ENCODE measurements around the gene RFK.

The RFK gene

DNA sequence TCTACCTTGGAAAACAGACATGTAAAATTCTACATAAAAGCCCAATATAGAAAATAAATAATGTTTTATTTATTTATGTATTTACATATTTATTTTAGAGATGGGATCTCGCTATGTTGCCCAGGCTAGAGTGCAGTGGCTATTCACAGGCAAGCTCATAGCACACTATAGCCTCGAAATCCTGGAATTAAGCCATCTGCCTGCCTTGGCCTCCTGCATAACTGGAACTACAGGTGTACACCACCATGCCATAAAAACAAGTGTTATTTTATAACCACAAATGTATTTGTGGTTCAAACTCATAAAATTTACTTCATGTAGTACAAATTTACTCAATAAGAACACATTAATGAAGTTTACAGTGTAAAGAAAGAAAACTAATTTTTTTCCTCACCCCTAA is 7.0 kb upstream of the RFK start:
- in situ Hi-C loops (cut with MboI; ENCODE audit: low sequenced_read_pairs, unreplicated experiment) = no loop called here

DNA sequence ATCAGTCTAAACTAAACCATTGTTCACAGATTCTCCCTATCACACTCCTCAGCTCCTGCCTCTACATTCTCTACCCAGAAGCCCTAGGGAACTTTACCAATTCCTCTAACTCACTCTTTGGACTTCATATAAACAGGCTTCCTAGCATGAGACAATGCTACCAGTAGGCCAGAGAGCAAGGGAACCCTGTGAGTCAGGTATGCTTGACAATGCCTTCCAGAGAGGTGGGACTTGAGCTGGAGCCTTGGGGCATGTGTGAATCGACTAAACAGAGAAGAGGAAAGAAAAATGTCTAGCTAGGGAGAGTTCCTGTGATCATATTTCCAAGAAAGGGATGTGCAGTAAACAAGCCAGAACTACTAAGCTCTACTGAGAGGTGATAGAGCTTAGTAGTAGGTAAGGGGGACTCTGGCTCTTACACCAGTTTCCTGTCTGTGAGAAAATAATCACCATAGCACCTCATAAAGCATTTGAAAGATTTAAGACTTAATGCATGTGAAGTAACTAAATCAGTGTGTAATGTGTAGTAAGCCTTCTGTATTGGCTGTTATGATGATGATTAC is 6.4 kb upstream of the RFK start:
- in situ Hi-C loops (cut with MboI; ENCODE audit: low sequenced_read_pairs, unreplicated experiment) = no loop called here
- TF ChIP-seq, protein P1, sequence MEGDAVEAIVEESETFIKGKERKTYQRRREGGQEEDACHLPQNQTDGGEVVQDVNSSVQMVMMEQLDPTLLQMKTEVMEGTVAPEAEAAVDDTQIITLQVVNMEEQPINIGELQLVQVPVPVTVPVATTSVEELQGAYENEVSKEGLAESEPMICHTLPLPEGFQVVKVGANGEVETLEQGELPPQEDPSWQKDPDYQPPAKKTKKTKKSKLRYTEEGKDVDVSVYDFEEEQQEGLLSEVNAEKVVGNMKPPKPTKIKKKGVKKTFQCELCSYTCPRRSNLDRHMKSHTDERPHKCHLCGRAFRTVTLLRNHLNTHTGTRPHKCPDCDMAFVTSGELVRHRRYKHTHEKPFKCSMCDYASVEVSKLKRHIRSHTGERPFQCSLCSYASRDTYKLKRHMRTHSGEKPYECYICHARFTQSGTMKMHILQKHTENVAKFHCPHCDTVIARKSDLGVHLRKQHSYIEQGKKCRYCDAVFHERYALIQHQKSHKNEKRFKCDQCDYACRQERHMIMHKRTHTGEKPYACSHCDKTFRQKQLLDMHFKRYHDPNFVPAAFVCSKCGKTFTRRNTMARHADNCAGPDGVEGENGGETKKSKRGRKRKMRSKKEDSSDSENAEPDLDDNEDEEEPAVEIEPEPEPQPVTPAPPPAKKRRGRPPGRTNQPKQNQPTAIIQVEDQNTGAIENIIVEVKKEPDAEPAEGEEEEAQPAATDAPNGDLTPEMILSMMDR (IDR thresholded peaks at IDR 0.05; ENCODE audit: borderline replicate concordance, control extremely low read depth, extremely low read depth, insufficient read depth, missing control alignments) = no peak
- DNase-seq (ENCODE audit: low spot score) = no peak

More for the DNA sequence above, 7.0 kb upstream of the RFK start:
- DNase-seq (ENCODE audit: low spot score) = no peak
- TF ChIP-seq, protein P1 (IDR thresholded peaks at IDR 0.05; ENCODE audit: borderline replicate concordance, control extremely low read depth, extremely low read depth, insufficient read depth, missing control alignments) = no peak

DNA sequence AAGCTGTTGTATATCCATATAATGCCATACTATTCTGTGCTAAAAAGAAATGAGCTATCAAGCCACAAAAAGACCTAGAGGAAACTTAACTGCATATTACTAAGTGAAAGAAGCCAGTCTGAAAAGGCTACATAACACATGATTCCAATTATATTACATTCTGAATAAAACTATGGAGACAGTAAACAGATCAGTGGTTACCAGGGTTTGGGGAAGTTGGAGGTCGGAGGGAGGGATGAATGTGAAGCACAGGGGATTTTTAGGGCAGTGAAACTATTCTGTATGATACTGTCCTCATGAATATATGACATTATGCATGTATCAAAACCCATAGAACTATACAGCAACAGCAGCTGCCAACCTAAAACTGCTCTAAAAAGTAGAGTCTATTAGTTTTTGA is 5.6 kb upstream of the RFK start:
- TF ChIP-seq, protein P1 (IDR thresholded peaks at IDR 0.05; ENCODE audit: borderline replicate concordance, control extremely low read depth, extremely low read depth, insufficient read depth, missing control alignments) = no peak
- DNase-seq (ENCODE audit: low spot score) = no peak
- in situ Hi-C loops (cut with MboI; ENCODE audit: low sequenced_read_pairs, unreplicated experiment) = no loop called here

DNA sequence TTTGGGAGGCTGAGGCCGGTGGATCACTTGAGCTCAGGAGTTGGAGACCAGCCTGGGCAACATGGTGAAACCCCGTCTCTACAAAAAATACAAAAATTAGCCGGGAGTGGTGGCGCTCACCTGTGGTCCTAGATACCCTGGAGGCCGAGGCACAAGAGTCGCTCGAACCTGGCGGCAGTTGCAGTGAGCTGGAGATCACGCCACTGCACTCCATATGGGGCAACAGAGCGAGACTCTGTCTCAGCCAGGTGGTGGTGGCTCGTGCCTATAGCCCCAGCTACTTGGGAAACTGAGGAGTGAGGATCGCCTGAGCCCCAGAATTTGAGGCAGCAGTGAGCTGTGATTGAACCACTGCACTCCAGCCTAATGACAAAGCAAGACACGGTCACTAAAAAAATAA is 2.4 kb upstream of the RFK start:
- in situ Hi-C loops (cut with MboI; ENCODE audit: low sequenced_read_pairs, unreplicated experiment) = no loop called here
- TF ChIP-seq, protein P1 (IDR thresholded peaks at IDR 0.05; ENCODE audit: borderline replicate concordance, control extremely low read depth, extremely low read depth, insufficient read depth, missing control alignments) = no peak
- DNase-seq (ENCODE audit: low spot score) = no peak

DNA sequence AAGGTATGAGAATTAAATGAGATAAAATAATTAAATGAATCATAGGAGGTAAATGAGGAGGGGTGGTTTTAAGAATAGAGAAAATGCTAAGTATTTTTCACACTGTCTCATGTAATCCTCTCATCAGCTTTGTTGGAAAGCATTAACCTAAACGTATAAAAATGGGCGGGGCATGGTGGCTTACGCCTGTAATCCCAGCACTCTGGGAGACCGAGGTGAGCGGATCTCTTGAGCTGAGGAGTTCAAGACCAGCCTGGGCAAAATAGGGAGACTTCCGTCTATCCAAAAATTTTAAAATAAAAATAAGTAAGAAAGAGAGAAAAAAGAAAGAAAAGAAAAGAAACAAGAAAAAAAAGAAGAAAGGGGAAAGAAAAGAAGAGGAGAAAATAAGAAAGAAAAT is 1.9 kb upstream of the RFK start:
- in situ Hi-C loops (cut with MboI; ENCODE audit: low sequenced_read_pairs, unreplicated experiment) = no loop called here
- DNase-seq (ENCODE audit: low spot score) = no peak
- TF ChIP-seq, protein P1 (IDR thresholded peaks at IDR 0.05; ENCODE audit: borderline replicate concordance, control extremely low read depth, extremely low read depth, insufficient read depth, missing control alignments) = no peak

DNA sequence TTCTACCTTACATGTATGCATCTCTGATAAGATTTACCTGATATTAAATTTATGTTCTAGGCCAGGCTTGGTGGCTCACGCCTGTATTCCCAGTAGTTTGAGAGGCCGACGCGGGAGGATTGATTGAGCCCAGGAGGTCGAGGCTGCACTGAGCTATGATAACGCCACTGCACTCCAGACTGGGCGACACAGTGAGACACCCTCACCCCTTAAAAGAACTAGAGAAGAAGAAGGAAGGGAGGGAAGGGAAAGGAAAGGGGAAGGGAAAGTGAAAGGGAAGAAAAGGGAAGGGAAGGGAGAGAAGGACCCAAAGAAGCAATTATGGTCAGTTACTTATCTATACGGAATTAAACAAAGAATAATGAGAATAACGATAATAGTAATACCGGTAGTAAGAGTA is 1.2 kb upstream of the RFK start:
- in situ Hi-C loops (cut with MboI; ENCODE audit: low sequenced_read_pairs, unreplicated experiment) = no loop called here
- DNase-seq (ENCODE audit: low spot score) = no peak
- TF ChIP-seq, protein P1 (IDR thresholded peaks at IDR 0.05; ENCODE audit: borderline replicate concordance, control extremely low read depth, extremely low read depth, insufficient read depth, missing control alignments) = no peak

DNA sequence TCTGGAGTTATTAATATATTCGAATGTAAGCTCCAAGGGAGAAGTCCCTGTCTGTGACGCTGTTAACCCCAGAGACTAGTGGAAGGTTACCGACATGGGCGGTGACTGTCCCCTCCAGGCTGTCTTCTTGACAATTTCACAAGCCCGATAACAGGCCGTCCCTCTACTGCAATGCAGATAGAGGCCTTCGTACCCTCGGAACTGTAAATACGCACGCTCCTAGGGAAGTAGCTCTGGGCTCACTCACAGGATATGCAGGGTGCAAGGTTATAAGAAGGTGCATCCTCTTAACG is 680 bp upstream of the RFK start:
- peak; percentile 64 for DNase-seq (ENCODE audit: low spot score)
- TF ChIP-seq, protein P1 (IDR thresholded peaks at IDR 0.05; ENCODE audit: borderline replicate concordance, control extremely low read depth, extremely low read depth, insufficient read depth, missing control alignments) = no peak
- in situ Hi-C loops (cut with MboI; ENCODE audit: low sequenced_read_pairs, unreplicated experiment) = no loop called here
